ENCODE measurements around the gene ZFP3. TPM values are rescaled to one million over a fixed set of nuclear protein-coding genes. Genes with fewer than 3 reads are reported as not detected.

The ZFP3 gene
- total RNA-seq, 1 donor from 2014 or later: 0.55 TPM

DNA sequence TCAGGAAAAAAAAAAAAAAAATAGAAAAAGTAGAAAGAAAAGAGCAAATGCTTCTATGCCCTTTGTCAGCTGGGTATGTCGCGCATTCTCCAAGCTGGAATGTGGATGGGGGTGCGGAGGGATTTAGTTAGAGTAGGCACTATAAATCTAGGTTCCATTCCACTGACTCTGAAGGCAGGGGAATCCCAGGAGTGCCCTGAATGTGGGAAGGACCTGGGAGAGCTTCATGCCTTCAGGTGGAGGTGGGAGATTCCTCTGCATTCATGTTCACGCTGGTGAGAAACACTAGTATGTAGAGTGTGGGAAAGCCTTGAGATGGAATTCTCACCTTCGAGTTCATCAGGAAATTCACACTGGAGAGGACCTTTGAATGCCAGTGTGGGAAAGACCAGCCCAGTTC lies 21.0 kb downstream of the ZFP3 start:
- Mint-ChIP-seq H3K36me3 (ENCODE audit: low read depth) (peaks cover 16% of the 10 kb centered on the region), H3K4me3 (ENCODE audit: unreplicated experiment) (no peak overlapping the region), H3K4me1 (ENCODE audit: low read depth) (no peaks in the 10 kb centered on the region), H3K27ac (ENCODE audit: unreplicated experiment) (no peak overlapping the region), H3K9me3 (ENCODE audit: low read depth) (peaks cover 46% of the 10 kb centered on the region), H3K27me3 (ENCODE audit: low read depth) (no peaks in the 10 kb centered on the region)
- TF ChIP-seq, protein P1, sequence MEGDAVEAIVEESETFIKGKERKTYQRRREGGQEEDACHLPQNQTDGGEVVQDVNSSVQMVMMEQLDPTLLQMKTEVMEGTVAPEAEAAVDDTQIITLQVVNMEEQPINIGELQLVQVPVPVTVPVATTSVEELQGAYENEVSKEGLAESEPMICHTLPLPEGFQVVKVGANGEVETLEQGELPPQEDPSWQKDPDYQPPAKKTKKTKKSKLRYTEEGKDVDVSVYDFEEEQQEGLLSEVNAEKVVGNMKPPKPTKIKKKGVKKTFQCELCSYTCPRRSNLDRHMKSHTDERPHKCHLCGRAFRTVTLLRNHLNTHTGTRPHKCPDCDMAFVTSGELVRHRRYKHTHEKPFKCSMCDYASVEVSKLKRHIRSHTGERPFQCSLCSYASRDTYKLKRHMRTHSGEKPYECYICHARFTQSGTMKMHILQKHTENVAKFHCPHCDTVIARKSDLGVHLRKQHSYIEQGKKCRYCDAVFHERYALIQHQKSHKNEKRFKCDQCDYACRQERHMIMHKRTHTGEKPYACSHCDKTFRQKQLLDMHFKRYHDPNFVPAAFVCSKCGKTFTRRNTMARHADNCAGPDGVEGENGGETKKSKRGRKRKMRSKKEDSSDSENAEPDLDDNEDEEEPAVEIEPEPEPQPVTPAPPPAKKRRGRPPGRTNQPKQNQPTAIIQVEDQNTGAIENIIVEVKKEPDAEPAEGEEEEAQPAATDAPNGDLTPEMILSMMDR (IDR thresholded peaks at IDR 0.05): no peak
- no peak for DNase-seq (ENCODE audit: low spot score)

DNA sequence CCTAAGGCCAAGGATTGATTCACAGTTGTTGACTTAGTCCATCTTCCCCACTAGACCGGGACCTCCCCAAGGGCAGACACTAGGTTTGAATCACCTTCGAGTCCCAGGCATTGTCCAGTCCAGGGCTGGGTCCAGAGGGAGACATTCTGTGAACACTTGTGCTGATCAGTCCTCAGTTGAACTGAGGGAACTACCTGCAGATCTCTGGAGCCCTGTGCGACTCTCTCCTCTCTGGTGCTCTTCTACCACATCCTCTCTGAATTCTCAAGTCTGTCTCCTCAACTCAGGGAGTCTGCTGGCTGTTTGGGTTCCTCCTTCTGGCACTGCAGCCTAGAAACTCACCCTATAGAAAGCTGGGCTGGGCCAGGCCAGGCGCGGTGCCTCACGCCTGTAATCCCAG lies 22.6 kb downstream of the ZFP3 start:
- H3K36me3 Mint-ChIP-seq (ENCODE audit: low read depth): peaks cover 17% of the 10 kb centered on the region
- no peak for DNase-seq (ENCODE audit: low spot score)
- TF ChIP-seq, protein P1 (IDR thresholded peaks at IDR 0.05): no peak
- H3K27me3 Mint-ChIP-seq (ENCODE audit: low read depth): no peaks in the 10 kb centered on the region
- no peaks in the 10 kb centered on the region for H3K4me1 Mint-ChIP-seq (ENCODE audit: low read depth)
- H3K4me3 Mint-ChIP-seq (ENCODE audit: unreplicated experiment): no peak overlapping the region
- peaks cover 44% of the 10 kb centered on the region for H3K9me3 Mint-ChIP-seq (ENCODE audit: low read depth)
- H3K27ac Mint-ChIP-seq (ENCODE audit: unreplicated experiment): no peak overlapping the region

DNA sequence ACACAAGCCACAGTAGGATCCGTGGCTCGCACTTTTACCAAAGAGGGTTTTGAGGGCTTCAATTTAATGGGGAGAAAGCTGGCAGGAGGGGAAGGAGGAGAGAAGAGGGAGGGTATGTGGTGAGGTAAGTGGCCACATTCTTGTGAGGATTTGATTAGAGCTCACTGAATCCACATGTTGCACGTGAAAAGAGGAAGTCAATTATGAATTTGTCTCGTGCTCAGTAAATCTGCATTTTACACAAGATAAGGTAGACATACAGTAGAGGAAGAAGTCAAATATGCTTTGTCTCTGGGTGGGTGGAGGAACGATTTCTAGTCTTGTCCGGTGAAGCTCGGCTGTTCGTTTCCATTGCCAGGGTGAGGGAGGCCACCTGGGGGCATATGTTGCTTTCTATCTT lies 32.5 kb downstream of the ZFP3 start:
- Mint-ChIP-seq H3K36me3 (ENCODE audit: low read depth) (peaks cover 36% of the 10 kb centered on the region), H3K4me1 (ENCODE audit: low read depth) (peaks cover 15% of the 10 kb centered on the region), H3K9me3 (ENCODE audit: low read depth) (peaks cover 18% of the 10 kb centered on the region), H3K27me3 (ENCODE audit: low read depth) (no peaks in the 10 kb centered on the region), H3K4me3 (ENCODE audit: unreplicated experiment) (peak overlapping the region; percentile 89), H3K27ac (ENCODE audit: unreplicated experiment) (no peak overlapping the region)
- no peak for DNase-seq (ENCODE audit: low spot score)
- TF ChIP-seq, protein P1 (IDR thresholded peaks at IDR 0.05): no peak

DNA sequence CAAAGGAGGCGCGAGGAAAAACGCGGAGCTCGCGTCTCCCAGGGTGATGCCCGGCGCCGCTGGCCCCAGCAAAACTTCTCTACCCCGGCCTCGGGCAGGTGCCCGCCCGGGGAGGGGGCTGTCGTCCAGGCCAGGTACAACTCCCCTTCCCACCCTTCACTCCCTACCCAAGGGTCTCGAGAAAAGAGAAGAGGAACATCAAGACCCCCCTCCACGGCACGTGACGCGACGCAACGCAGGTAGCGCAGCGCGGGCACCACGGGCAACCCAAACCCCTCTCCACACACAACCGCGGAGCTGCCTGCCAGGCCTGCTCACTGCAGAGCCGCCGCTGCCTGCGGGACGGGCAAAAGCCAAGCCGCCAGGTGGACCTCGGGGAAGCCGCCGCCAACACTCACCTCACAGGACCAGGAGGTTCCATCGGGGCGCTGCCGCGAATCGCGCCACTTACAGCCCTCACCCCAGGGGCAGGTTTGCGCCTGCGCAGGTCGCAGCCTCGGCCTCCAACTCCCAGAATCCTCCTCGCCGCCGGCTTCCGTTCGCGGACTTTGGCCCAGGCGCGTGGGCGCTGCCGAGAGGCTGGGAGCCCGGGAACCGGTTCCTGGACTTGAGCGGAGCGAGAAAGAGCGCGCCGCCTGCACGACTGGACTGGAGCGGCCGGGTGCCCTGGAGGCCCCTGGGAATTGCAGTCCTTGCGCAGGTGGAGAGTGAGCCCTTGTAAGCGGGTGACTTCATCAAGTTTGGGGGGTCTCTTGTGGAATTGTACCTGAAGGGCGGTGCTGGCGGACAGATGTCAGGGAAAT lies 33.3 kb downstream of the ZFP3 start, which contains the start of gene ZNF232:
TSS of gene ZNF232 (minus strand) at position 477 of the 803 bp plus-strand sequence. CDS start at position 421, 56 bp downstream.
- Mint-ChIP-seq H3K36me3 (ENCODE audit: low read depth) (peaks cover 28% of the 10 kb centered on the region), H3K9me3 (ENCODE audit: low read depth) (peaks cover 10% of the 10 kb centered on the region), H3K27ac (ENCODE audit: unreplicated experiment) (peak within 1 kb of the TSS; percentile 93), H3K27me3 (ENCODE audit: low read depth) (no peaks in the 10 kb centered on the region), H3K4me3 (ENCODE audit: unreplicated experiment) (peak within 1 kb of the TSS; percentile 89), H3K4me1 (ENCODE audit: low read depth) (peaks cover 15% of the 10 kb centered on the region)
- peak; percentile 97 for DNase-seq (ENCODE audit: low spot score)
- TF ChIP-seq, protein P1 (IDR thresholded peaks at IDR 0.05): no peak

DNA sequence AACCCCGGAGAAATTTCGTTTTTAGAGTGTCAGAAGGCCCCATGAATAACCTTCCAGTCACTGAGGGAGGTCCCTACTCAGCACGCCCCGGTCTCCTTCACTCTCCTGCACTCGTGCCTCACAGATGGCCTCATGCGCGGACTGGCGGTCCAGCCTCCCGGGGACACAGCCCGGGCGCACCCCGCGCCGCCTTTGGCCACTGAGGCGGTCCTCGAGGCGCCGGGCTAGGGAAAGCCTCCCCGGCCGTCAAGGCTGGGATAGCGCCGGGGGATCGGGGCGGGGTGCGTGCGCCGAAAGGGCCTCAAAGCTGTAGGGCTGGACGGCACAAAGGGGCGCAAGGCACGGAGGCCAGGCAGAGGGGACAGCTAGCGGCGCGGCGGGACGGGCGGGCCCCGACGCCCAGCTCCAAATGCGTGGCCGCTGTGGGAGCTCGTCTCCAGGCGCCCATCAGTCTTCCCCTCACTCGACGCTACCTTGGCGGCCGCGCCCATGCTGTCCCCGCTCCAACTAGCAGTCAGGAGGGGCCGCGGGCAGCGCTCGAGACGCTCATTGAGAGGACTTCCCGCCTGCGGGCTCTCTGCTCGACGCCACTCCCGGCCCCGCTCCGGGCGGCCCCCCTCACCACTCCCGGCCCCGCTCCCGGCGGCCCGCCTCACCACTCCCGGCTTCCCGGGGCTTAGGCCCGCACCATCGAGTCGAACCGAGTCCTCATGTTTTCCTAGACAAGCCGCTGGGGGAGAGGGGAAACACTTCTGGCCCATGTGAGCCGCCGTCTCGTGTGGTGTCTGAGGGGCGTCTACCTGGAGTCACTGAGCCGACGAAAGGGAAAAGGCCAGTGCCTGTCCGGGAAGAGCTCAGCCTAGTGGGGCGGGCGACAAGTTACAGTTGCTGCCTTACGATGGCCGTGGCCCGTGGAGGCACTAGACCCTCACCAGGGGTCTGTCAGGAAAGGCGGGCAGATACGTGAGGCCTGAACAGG lies 37.7 kb downstream of the ZFP3 start, which contains the start of gene USP6:
TSS of gene USP6 (plus strand) at position 360 of the 979 bp plus-strand sequence. CDS start 14,336 bp downstream, outside the sequence.
- H3K9me3 Mint-ChIP-seq (ENCODE audit: low read depth): peaks cover 6% of the 10 kb centered on the region
- TF ChIP-seq, protein P1 (IDR thresholded peaks at IDR 0.05): no peak
- H3K4me3 Mint-ChIP-seq (ENCODE audit: unreplicated experiment): no peak within 1 kb of the TSS
- no peak within 1 kb of the TSS for H3K27ac Mint-ChIP-seq (ENCODE audit: unreplicated experiment)
- peaks cover 2% of the 10 kb centered on the region for H3K27me3 Mint-ChIP-seq (ENCODE audit: low read depth)
- DNase-seq (ENCODE audit: low spot score): no peak
- peaks cover 11% of the 10 kb centered on the region for H3K4me1 Mint-ChIP-seq (ENCODE audit: low read depth)
- peaks cover 2% of the 10 kb centered on the region for H3K36me3 Mint-ChIP-seq (ENCODE audit: low read depth)
